NCI-H128 (cell line): ENCODE results near the gene KRTAP15-1.

Experiments used
- DNase-seq: peaks from one replicate; lab custom pipeline; 2025; ENCODE audit not compliant: unreplicated experiment; lab: John Stamatoyannopoulos, UW

KRTAP15-1 gene, protein sequence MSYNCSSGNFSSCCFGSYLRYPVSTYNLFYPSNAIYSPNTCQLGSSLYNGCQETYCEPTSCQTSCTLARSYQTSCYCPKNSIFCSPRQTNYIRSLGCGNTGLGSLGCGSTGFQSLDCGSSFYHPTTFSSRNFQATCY

DNA sequence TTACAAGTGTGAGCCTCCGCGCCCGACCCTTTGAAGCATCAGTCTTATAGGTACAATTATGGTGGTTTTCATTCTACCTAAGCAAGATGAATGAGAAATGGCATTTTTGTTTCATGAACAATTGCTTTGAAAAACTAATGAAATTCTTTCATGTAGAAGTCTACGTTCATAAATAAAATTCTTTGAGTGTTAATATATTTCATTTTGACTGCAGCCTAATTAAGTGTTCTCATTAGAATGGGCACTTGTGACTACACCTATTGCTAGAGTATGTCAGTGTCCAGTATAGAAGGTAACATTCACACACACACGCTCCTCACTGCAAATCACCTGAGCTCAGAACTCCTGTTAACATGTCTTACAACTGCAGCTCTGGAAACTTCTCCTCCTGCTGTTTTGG lies at the start of gene KRTAP15-1:
KRTAP15-1 (plus strand) TSS at position 301 of the 400 bp plus-strand sequence; CDS start at position 354, 53 bp downstream.
- no peak for DNase-seq

DNA sequence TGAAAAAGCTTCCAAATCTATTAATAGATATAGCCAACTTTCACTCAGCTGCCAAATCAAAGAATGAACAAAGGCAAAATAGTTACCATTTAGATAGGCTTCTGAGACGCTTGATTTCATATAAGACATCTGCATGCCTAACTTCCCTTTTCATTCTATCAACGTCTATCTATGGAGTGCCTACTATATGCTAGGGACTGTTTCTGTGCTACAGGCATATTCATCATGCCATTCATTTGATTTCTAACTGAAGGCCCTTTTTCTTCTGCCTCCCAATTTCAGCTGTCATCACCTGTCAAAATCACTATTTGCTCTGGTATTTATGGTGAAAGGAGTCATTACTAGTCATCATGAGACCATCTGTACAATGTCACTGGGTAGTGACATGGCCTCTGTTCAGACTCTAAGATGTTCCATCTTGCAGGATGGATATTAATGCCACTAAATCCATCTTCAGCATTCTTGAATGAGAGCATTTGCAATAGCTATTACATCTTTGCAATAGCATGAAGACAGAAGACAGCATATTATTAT lies 48.5 kb upstream of the KRTAP15-1 start:
- no peak for DNase-seq

DNA sequence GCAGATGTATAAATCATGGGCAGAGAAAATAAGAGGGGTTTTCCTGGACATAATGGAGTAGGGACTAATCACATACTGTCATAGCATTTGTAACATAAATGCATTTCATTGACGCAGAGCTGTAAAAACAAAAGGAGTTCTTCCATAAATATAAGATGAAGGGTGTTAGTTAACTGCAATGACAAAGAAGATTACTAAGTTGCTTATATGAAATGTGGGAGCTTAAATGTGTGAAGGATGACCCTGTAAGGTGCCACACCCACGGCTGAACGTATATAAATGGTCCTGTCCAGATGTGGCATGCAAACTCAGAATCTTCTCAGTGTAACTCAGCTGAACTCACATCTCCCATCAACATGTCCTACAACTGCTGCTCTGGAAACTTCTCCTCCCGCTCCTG lies 44.3 kb upstream of the KRTAP15-1 start, which contains the start of gene KRTAP13-1:
KRTAP13-1 (plus strand) TSS at position 301 of the 400 bp plus-strand sequence; CDS start at position 357, 56 bp downstream.
- no peak for DNase-seq

DNA sequence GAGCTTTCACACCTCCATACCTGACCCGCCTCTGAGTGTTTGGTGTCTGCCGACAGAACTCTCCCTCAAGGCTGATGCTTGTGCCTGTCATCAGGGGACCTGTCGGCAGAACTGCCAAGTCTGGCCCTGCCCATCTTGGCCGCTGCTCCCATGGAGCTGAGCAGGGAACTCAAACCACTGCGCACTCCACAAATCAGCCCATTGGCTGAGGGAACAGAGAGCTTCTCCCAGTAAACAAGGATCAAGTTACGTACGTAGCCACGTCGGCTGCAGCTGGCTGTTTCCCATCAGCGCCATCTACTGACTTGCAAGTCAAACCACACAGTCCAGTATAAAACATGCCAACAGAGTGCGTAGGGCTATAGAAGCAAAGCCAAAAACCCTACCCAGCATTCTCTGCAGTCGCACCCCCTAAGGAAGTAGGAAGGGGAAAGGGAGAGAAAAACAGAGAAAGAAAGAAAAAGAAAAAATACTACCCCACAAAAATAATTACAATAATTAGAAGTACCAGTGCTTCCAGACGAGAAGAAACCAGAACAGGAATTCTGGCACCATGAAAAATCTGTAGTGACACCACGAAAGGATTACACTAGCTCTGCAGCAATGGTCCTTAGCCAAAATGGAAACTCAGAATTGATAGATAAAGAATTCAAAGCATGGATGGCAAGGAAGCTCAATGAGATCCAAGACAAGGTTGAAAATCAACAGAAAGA lies 31.1 kb upstream of the KRTAP15-1 start:
- peak; percentile 4 for DNase-seq

DNA sequence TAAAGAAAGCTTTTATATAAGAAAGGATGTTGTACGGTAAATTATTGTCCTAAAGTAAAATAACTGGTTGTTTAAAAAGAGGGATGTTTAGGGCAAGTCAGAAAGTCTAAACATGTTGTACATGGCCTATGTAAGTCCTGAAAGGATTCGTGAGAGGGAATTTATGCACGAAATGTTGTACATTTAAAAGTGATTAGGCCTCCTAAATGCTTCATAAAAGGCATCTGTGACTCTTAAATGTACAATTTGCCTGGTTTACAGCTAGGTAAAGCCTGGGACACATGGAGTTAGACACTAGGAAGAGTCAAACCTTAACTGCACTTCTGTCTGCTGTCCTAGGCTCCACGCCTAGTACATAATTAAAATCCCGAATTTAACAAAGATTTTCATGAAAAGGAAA lies 24.1 kb upstream of the KRTAP15-1 start:
- no peak for DNase-seq

DNA sequence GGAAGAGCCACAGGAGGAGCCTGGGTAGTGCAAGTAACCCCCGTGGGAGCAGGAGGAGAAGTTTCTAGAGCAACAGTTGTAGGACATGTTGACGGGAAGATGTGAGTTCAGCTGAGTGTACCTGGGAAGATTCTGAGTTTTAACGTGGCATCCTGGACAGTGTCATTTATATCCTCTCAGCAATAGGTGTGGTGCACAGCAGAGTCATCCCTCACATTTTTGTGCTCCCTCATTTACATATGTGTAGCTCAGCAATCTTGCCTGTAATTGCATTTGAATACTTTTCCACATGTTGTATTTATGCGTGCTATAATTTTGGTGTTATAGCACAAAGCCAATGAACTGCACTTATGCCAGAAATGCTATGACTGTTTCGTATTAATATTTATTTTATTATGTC lies 14.2 kb upstream of the KRTAP15-1 start, which contains the start of gene KRTAP13-3:
KRTAP13-3 (minus strand) TSS at position 101 of the 400 bp plus-strand sequence; CDS start at position 87, 14 bp downstream.
- DNase-seq, result no peak

DNA sequence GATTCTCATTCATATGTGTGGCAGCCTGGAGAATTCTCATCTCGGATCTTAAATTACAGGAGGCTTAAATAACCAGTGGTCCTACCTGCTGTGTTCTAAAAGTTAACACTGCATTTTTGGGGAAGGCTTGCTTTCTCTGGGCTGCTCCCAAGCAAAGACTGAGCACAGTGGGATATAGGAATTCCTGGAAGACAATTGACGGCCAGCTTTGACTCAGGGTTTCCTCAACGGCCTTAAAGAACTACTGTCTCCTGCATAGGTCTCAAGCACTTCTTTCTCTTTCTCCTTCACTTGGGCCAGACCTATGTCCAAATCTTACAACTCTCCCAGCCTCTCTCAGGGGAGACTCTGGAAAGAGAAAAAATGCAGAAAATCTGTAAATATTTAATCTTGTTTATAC lies 13.3 kb upstream of the KRTAP15-1 start:
- no peak for DNase-seq

DNA sequence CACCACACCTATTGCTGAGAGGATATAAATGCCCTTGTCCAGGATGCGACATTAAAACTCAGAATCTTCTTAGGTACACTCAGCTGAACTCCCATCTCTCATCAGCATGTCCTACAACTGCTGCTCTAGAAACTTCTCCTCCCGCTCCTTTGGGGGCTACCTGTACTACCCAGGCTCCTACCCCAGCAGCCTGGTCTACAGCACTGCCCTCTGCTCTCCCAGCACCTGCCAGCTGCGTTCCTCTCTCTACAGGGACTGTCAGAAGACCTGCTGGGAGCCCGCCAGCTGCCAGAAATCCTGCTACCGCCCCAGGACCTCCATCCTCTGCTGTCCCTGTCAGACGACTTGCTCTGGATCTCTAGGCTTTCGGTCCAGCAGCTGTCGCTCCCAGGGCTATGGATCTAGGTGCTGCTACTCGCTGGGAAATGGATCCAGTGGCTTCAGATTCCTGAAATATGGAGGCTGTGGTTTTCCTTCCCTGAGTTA lies 9.9 kb upstream of the KRTAP15-1 start, which contains the start of gene KRTAP13-4:
KRTAP13-4 (plus strand) TSS at position 51 of the 486 bp plus-strand sequence; CDS start at position 107, 56 bp downstream.
- DNase-seq, result no peak

DNA sequence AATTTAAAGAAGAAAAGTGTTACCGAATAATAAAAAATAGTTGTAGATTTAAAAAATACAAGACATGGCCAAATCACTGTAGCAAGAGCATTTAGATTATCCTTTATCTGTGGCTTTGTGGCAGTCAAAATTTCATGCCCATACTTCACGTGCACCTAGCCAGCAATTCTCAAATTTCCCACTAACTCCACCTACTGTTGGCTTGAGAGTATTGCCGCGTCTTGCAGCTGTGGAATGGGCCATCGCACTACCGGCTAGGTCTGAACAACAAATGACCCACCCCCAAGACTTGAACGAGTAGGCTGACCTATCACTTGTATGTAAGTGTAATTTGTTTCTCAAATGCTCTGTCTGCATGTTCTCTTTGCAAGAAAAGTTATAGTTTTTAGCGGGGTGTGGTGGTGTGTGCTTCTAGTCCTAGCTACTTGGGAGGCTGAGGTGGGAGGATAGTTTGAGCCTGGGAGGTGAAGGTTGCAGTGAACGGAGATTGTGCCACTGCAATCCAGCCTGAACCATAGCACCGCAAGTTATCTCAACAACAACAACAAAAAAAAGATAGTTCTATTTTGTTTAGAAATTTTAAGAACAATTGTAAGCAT lies 5.9 kb upstream of the KRTAP15-1 start:
- no peak for DNase-seq

DNA sequence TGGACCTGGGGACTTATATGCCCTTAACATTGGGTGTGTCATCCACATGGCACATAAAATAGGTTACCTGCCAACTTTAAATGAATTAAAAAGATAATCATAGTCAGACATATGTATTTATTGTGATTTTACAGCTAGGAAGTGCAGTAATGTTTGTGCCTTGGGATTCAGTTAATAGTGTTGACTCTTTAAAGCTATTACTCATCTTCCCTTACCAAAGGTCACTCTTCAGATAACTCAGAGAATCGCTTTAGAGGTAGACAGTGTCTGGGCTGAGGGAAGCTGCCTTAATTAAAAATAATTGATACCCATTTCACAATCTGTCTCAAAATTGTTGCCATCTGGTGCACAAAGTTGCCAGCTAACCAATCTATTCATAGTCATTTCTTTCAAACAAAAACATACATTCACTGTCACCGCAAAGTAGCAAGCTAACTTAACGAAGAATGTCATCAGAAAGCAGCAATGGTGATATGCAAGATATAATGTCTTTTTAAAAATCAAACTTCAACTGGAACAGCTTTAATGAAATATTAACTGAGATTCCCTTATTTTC lies 3.0 kb upstream of the KRTAP15-1 start:
- DNase-seq, result no peak

DNA sequence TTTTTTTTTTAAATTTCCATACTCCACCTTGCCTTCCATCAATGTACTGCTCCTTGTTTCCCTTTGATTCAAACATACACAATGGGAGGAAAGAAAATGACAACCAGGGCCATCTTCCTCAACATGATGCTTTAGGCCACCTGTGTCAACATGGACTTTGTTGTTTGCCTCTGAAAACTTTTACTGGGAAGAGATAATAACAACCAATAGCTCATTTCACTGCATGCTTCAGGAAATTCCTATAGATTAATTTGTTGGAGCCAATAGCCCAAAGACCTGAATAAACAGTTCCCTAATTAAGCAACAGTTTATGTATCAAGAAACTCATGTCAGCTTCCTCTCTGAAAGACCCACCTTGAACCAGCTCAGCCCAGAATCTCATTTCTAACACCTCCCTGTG lies 3.2 kb downstream of the KRTAP15-1 start:
- DNase-seq, result no peak

DNA sequence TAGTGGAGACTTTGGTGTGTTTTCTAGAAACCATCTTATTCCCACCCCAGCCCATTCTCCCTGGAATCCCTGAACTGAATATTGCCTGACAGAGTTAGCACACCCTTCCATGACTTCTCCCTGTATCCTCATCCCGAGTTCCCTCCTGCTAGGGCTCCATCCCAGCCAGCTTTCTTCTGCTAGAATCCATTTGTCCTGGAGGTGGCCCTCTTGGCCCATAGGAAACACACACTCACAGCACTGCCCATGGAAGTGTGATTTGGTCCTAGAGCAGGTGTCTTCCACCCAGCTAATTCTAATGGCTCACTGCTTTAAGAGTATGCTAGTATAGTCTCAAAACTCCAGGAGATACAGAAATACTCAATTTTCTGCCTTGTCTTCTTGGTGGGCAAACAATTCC lies 4.1 kb downstream of the KRTAP15-1 start:
- DNase-seq, result no peak

DNA sequence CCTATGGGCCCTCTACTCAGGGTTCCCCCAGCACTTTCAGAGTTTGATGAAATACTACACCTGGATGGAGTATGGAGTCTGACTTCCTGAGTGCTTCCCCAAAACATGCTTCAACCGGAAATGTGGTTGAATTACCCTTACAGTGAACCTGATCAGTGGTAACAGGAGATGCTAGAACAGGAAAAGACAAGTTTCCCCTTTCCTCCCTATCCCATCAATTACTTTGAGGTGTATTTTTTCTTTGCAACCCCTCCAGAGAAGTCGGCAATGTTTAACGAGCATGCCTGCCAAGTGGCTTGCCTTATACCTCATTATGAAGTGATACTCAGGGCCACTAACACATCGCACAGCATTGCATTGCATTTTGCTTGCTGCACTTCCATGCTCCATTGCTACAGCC lies 7.0 kb downstream of the KRTAP15-1 start:
- no peak for DNase-seq

DNA sequence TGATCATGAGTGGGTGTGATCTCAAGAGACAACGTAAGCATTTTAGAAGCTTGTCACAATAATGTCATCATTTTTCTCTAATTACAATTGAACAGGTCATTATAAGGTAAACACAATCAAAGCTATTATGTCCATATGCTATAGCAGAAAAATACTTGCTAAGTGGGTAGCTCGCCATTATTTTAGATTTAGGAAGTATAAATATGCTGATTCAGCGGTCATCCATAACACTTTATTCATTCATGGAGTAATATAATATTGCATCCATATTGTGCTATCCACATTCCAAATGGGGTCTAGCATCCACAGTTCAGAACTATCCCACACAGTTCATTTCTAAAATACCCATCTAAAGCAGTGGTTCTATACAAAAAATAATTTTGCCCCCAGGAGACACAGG lies 8.4 kb downstream of the KRTAP15-1 start:
- no peak for DNase-seq

DNA sequence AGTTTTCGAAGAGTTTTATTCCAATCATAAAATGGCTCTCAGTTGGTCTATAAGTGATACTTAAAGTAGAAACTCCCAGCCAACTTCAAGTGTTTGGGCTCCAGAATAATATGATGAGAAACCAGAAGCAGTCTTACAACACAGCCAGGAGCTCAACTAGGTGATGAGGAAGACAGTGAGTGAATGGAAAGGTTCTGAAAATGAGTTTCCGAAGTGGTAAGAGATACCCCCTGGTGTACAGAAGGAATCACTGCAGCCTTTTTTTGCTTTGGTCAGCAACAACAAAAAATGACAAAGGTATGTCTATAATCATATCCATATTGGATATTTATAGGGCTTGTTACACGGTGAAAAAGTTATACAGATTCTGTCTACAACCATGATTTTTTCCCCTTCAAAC lies 23.6 kb downstream of the KRTAP15-1 start:
- no peak for DNase-seq

DNA sequence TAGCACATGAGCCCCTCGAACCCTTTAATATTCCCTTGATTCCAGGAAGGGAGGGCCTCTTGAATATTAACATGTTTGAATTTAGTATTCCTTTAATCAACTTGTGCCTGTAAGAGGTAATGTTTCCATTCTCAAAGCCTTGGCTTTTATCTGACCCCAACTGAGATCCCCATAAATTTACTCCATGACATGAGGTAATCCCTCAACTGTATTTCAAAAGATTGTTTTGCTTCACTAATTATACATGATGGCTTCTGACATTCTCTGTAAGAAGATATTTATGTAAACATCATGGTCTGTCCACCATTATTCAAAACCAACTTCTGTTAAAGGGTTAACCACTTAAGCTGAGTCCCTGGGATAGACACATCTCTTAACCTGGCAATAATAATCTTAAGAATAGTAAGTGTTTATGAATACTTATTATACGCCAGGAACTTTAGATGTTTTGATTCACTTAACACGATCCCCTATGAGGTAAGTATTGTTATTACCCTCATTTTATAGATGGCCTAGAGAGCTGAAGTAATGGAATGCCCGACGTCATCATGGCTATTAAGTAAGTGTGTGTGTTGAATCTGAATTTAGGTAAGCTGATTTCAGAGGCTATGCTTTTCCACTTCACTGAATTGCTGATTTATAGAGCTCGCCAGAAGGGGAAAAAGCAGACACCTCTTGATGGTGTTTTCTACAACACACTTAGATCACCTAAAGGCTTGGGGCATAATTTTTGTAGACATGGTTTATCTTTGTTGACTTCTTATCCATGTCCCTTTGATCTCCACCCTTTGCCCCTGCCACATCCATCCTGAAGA lies 29.0 kb downstream of the KRTAP15-1 start:
- DNase-seq, result no peak

DNA sequence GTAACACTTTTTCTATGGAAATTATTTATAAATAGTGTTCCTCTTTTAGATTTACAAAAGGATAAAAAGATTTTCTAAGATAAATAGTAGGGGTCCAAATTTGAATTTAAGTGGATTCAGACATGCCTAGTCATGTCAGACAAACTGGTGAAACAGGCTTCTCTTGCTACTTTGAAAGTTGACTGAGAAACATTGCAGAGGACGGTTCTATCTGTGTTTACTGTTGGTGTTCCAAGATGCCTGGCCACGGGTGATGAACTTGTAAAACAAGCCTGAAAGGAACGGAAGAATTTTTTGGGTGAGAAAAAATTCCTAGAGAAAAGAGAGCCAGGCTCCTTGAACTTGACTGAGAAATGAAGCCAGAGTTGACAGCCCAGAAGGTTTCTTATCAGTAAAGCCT lies 37.9 kb downstream of the KRTAP15-1 start:
- DNase-seq, result no peak

DNA sequence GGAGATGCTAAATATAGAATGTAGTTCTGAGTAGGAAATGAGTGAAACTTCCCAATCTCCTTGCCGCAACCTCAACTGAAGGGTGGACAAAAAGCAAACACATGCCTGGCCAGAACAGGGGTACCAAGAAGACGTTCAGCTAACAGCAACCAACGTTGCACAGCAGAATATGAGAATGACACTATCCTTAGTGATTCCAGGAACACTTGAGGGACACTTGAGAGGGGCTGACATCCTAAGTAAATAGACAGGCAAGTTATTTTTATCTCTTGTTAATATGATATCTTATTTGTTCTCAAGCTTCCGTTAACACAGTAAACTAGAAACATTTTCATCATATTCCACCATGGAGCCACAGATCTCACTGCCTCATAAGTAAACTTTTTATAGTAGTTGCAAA lies 39.2 kb downstream of the KRTAP15-1 start:
- DNase-seq, result no peak

DNA sequence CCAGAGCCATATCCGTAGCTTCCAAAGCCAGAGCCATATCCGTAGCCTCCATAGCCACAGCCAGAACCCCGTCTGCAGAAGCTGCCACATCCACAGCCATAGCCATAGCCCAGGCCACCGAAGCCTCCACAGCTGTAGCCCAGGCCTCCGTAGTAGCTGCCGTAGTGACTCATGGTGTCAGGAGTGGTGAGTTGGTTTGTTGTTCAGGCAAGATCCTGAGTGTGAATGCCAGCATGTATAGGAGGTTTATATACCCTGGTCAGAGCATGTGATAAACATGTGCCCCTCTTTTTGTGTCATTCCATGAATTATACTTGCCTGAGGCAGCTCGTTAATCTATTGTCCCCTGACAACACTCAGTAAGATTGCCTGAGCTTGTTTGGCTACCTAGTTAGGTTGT lies 40.1 kb downstream of the KRTAP15-1 start, which contains the start of gene KRTAP19-1:
KRTAP19-1 (minus strand) TSS at position 223 of the 400 bp plus-strand sequence; CDS start at position 173, 50 bp downstream.
- DNase-seq, result no peak

DNA sequence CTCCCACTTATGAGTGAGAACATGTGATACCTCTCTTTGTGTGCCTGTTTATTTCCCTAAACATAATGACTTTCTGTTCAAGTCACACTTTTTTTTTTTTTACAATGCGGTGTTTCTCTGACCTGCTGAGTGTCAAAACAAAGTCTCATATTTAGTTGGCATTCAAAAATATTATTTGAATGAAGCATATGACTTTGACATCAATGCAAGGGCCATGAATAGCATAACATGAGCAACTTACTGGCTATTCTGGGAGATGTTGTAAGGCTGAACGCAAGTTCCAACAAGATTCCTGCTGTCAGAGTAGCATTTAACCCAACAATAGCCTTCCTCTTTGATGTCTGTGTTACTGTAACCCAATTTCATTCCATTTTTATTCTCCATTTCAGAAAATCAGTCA lies 42.1 kb downstream of the KRTAP15-1 start:
- no peak for DNase-seq
